ENCODE results near the gene ATP2B2.

The ATP2B2 gene

DNA sequence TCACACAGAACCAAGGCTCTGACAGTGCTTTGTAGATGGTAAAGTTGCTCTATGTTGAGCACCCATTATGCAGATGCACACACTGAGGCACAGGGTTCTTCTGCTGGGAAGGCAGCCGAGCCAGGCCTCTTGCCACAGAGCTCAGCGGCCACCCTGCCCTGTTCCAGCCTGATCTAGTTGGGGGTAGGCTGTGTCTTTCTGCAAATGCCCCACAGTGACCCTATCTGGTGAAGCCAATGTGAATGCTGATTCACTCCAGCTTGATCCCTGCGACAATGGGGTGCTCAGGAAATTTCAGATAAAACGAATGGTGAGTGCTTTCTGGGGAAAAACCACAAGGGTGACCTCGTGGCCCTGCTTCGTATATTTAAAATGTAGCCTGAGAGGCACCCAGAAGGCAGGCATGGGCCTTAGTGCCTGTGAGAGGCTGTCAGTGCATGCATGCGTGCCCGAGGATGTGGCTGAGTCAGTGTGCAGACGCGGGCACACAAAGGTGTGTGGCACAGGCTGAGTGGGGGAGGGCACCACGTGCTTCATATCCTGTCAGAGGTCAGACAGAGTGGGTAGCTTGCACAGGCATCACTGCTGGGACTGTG lies 85.7 kb downstream of the ATP2B2 start:
- TF ChIP-seq, protein P1, sequence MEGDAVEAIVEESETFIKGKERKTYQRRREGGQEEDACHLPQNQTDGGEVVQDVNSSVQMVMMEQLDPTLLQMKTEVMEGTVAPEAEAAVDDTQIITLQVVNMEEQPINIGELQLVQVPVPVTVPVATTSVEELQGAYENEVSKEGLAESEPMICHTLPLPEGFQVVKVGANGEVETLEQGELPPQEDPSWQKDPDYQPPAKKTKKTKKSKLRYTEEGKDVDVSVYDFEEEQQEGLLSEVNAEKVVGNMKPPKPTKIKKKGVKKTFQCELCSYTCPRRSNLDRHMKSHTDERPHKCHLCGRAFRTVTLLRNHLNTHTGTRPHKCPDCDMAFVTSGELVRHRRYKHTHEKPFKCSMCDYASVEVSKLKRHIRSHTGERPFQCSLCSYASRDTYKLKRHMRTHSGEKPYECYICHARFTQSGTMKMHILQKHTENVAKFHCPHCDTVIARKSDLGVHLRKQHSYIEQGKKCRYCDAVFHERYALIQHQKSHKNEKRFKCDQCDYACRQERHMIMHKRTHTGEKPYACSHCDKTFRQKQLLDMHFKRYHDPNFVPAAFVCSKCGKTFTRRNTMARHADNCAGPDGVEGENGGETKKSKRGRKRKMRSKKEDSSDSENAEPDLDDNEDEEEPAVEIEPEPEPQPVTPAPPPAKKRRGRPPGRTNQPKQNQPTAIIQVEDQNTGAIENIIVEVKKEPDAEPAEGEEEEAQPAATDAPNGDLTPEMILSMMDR (IDR thresholded peaks at IDR 0.05; ENCODE audit: poor library complexity, severe bottlenecking): no peak
- Histone ChIP-seq H3K9me3 (ENCODE audit: severe bottlenecking) (no peaks in the 10 kb centered on the region), H3K4me1 (ENCODE audit: insufficient read depth, poor library complexity, severe bottlenecking) (no peaks in the 10 kb centered on the region), H3K27me3 (ENCODE audit: insufficient read depth, poor library complexity, severe bottlenecking) (peaks cover 7% of the 10 kb centered on the region), H3K36me3 (ENCODE audit: low read depth) (no peaks in the 10 kb centered on the region), H3K27ac (ENCODE audit: poor library complexity, severe bottlenecking) (no peak overlapping the region), H3K4me3 (ENCODE audit: severe bottlenecking) (no peak overlapping the region)
- DNase-seq (ENCODE audit: low spot score) (no peak), ATAC-seq (ENCODE audit: low read depth) (peak; percentile 66; the same call in 2 of the 3 replicates)

DNA sequence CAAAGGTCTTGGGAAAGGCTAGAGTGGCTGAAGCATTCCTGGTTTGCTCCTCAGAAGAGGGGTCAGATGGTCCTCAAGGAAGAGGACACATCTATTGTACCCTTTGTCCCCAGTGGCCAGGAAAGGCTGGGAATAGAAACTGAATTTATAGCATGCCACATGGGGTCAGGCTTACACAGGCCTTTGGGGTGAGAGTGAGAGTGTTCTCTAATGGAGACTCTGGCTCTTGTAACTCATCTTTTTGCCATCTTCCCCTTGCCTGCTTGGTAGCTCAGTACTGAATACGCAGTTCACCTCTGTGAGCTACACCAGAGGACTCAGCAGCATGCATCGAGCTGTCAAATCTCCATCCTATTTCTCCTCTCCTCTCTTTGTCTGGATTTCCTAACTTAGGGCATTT lies 87.5 kb downstream of the ATP2B2 start:
- ATAC-seq (ENCODE audit: low read depth): no peak
- H3K27me3 ChIP-seq (ENCODE audit: insufficient read depth, poor library complexity, severe bottlenecking): peaks cover 7% of the 10 kb centered on the region
- DNase-seq (ENCODE audit: low spot score): no peak

DNA sequence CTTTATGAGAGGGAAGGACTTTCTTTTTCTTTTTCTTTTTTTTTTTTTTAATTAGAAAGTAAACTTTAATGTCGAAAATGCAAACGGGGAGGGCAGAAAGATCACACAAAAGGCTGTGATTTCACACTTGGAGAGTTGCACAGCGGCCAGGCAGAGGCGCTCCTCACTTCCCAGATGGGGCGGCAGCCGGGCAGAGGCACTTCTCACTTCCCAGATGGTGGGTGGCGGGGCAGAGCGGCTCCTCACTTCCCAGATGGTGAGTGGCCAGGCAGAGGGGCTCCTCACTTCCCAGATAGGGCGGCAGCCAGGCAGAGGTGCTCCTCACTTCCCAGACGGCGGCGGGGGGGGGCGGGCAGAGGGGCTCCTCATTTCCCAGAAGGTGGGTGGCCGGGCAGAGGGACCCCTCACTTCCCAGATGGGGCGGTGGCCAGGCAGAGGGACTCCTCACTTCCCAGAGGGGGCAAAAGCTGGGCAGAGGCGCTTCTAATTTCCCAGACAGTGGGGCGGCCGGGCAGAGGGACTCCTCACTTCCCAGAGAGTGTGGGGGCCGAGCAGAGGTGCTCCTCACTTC lies 88.6 kb downstream of the ATP2B2 start:
- no peaks in the 10 kb centered on the region for H3K9me3 ChIP-seq (ENCODE audit: severe bottlenecking)
- no peaks in the 10 kb centered on the region for H3K36me3 ChIP-seq (ENCODE audit: low read depth)
- ATAC-seq (ENCODE audit: low read depth) (no peak), DNase-seq (ENCODE audit: low spot score) (no peak)
- TF ChIP-seq, protein P1 (IDR thresholded peaks at IDR 0.05; ENCODE audit: poor library complexity, severe bottlenecking): no peak
- H3K27me3 ChIP-seq (ENCODE audit: insufficient read depth, poor library complexity, severe bottlenecking): peaks cover 7% of the 10 kb centered on the region
- H3K4me1 ChIP-seq (ENCODE audit: insufficient read depth, poor library complexity, severe bottlenecking): no peaks in the 10 kb centered on the region
- no peak overlapping the region for H3K27ac ChIP-seq (ENCODE audit: poor library complexity, severe bottlenecking)
- H3K4me3 ChIP-seq (ENCODE audit: severe bottlenecking): no peak overlapping the region

More for the DNA sequence above, 87.5 kb downstream of the ATP2B2 start:
- Histone ChIP-seq H3K9me3 (ENCODE audit: severe bottlenecking) (no peaks in the 10 kb centered on the region), H3K4me3 (ENCODE audit: severe bottlenecking) (no peak overlapping the region), H3K36me3 (ENCODE audit: low read depth) (no peaks in the 10 kb centered on the region), H3K27ac (ENCODE audit: poor library complexity, severe bottlenecking) (no peak overlapping the region), H3K4me1 (ENCODE audit: insufficient read depth, poor library complexity, severe bottlenecking) (no peaks in the 10 kb centered on the region)
- TF ChIP-seq, protein P1 (IDR thresholded peaks at IDR 0.05; ENCODE audit: poor library complexity, severe bottlenecking): peak; percentile 32

DNA sequence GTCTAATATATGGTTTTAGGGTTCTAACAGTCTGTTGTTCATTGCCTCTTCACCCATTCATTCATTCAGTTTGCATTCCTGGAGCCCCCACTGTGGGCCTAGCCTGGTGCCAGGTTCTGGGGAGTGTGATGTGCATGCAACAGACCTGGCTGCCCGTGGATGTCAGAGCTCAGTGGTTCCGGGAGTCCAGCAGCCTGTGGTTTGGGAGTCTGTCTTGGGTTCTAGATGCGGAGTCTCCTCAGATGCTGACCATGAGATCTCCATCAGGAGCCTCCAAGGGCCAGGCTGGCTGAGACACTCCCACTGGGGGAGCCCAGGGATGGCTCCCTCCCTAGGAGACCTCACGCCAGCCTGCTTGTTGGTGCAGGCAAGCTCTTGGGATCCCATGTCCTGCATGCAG lies 92.3 kb downstream of the ATP2B2 start:
- ATAC-seq (ENCODE audit: low read depth): no peak
- TF ChIP-seq, protein P1 (IDR thresholded peaks at IDR 0.05; ENCODE audit: poor library complexity, severe bottlenecking): no peak
- H3K36me3 ChIP-seq (ENCODE audit: low read depth): no peaks in the 10 kb centered on the region
- H3K4me1 ChIP-seq (ENCODE audit: insufficient read depth, poor library complexity, severe bottlenecking): no peaks in the 10 kb centered on the region
- H3K9me3 ChIP-seq (ENCODE audit: severe bottlenecking): no peaks in the 10 kb centered on the region
- H3K27ac ChIP-seq (ENCODE audit: poor library complexity, severe bottlenecking): no peak overlapping the region
- peaks cover 7% of the 10 kb centered on the region for H3K27me3 ChIP-seq (ENCODE audit: insufficient read depth, poor library complexity, severe bottlenecking)
- no peak for DNase-seq (ENCODE audit: low spot score)
- no peak overlapping the region for H3K4me3 ChIP-seq (ENCODE audit: severe bottlenecking)

Data from RWPE2 (cell line).